ENCODE results near the gene FAM222B. TPM values are rescaled to one million over a fixed set of nuclear protein-coding genes. Genes with fewer than 3 reads are reported as not detected.

Gene FAM222B
- total and polyA plus RNA-seq, 9 of the 15 experiments (the other 6 are each of a cell fraction or from before 2014, with no cell fraction given), result 4.0 to 34.6 (median 7.5) TPM

GRCh38 chr17:28735242-28735722 lies 107.3 kb downstream of the FAM222B start:
- no peaks in the 10 kb centered on the region for H3K9me3 ChIP-seq (replicated peaks; ENCODE audit: control insufficient read depth, insufficient read depth, low read depth, low read length)
- DNase-seq (ENCODE audit: extremely low read depth in 1 of 4, low spot score in 3 of 4), result peak; percentile 85 to 95 (median 92)
- H2AFZ ChIP-seq (ENCODE audit: low read depth, low read length), result peak overlapping the region; percentile 80
- H3K9me1 ChIP-seq (ENCODE audit: control insufficient read depth, insufficient read depth, low read length), result no peaks in the 10 kb centered on the region
- H4K20me1 ChIP-seq (replicated peaks; ENCODE audit: control insufficient read depth, insufficient read depth, low read length), result no peaks in the 10 kb centered on the region
- no peak overlapping the region for H3K4me3 ChIP-seq
- no peaks in the 10 kb centered on the region for H3K27me3 ChIP-seq (ENCODE audit: control insufficient read depth in 2 of 2, insufficient read depth in 2 of 2, low read length in 2 of 2)
- ChIA-PET POLR2A (interaction anchor here (0.5 to 3.0 kb wide), 11 partner anchors 8 to 412 kb away, joined by 3 to 17 read pairs (median 6); partner anchors contain the start of genes RPL23A and TLCD1), CTCF (ENCODE audit: low intra/inter-chr PET ratio) (interaction anchor here (0.7 to 1.3 kb wide), 2 partner anchors 15 to 144 kb away, joined by 3 to 7 read pairs; no protein-coding TSS in a partner anchor)
- peak overlapping the region; percentile 62 for H3K4me2 ChIP-seq (ENCODE audit: insufficient read depth, low read length)
- peaks cover 9% of the 10 kb centered on the region; the same call in 2 of the 3 replicates for H3K36me3 ChIP-seq (ENCODE audit: control insufficient read depth, insufficient read depth, low read length)
- ATAC-seq, result peak; percentile 99
- H3K9ac ChIP-seq (ENCODE audit: insufficient read depth in 1 of 2, low read depth in 2 of 2, low read length in 2 of 2), result peak overlapping the region; percentile 47 to 78
- H3K79me2 ChIP-seq (ENCODE audit: control insufficient read depth, insufficient read depth, low read length), result no peaks in the 10 kb centered on the region
- peaks cover 29 to 53% of the 10 kb centered on the region in 2 experiments for H3K4me1 ChIP-seq (replicated peaks in 1 of 2; ENCODE audit: control insufficient read depth in 2 of 2, insufficient read depth in 2 of 2, low read length in 2 of 2)
- H3K27ac ChIP-seq (ENCODE audit: extremely low read depth, low read depth, low read length), result peak overlapping the region; percentile 64
- 1% methylated on average over 5 of the region's 5 CpGs for WGBS (ENCODE audit: insufficient coverage, low coverage, missing lambda C conversion rate)
- in situ Hi-C loops (cut with MboI) (no loop called here), intact Hi-C loops (cut with micrococcal nuclease) (no loop called here)
- peak; percentile 98 for FAIRE-seq
- BruUV-seq (replicated peaks), result no TSS peak
- peak; percentile 61; the same call in 1 of the 2 replicates for TF ChIP-seq ZNF583 (CRISPR knock-in tag; IDR thresholded peaks at IDR 0.05)
- 0 out of 2 replicates have a peak, but pooled peaks have one; percentile 67 for TF ChIP-seq CBX5 (IDR thresholded peaks at IDR 0.05; ENCODE audit: borderline replicate concordance, low read depth)
- no peak for TF ChIP-seq MBD1 (CRISPR knock-in tag; IDR thresholded peaks at IDR 0.05)
- no peak for TF ChIP-seq ZNF699 (CRISPR knock-in tag; IDR thresholded peaks at IDR 0.05; ENCODE audit: insufficient replicate concordance)
- TF ChIP-seq ZFX (CRISPR knock-in tag; IDR thresholded peaks at IDR 0.05), result peak; percentile 42; the same call in 1 of the 2 replicates
- peak; percentile 81 for TF ChIP-seq NEUROD1 (IDR thresholded peaks at IDR 0.05; ENCODE audit: borderline replicate concordance, low read depth, low read length, partially characterized antibody)
- no peak for TF ChIP-seq CREBBP (IDR thresholded peaks at IDR 0.05; ENCODE audit: low read depth, low read length)
- TF ChIP-seq GTF2A2 (tag; IDR thresholded peaks at IDR 0.05), result no peak
- TF ChIP-seq, protein P1, sequence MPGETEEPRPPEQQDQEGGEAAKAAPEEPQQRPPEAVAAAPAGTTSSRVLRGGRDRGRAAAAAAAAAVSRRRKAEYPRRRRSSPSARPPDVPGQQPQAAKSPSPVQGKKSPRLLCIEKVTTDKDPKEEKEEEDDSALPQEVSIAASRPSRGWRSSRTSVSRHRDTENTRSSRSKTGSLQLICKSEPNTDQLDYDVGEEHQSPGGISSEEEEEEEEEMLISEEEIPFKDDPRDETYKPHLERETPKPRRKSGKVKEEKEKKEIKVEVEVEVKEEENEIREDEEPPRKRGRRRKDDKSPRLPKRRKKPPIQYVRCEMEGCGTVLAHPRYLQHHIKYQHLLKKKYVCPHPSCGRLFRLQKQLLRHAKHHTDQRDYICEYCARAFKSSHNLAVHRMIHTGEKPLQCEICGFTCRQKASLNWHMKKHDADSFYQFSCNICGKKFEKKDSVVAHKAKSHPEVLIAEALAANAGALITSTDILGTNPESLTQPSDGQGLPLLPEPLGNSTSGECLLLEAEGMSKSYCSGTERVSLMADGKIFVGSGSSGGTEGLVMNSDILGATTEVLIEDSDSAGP (CRISPR knock-in tag; IDR thresholded peaks at IDR 0.05), result no peak
- no peak for TF ChIP-seq TEAD2 (tag; IDR thresholded peaks at IDR 0.05)
- no peak for TF ChIP-seq RBM15 (IDR thresholded peaks at IDR 0.05; ENCODE audit: insufficient read depth, low read length)
- peak; percentile 58 for TF ChIP-seq SOX6 (IDR thresholded peaks at IDR 0.05)
- TF ChIP-seq EHMT2 (IDR thresholded peaks at IDR 0.05), result no peak
- no peak for TF ChIP-seq SETDB1 (IDR thresholded peaks at IDR 0.05; ENCODE audit: low read length)
- TF ChIP-seq GMEB1 (CRISPR knock-in tag; IDR thresholded peaks at IDR 0.05), result 0 out of 2 replicates have a peak, but pooled peaks have one; percentile 21
- peak; percentile 55 for TF ChIP-seq FOS (IDR thresholded peaks at IDR 0.05; ENCODE audit: extremely low read depth, insufficient read length)
- TF ChIP-seq BDP1 (IDR thresholded peaks at IDR 0.05; ENCODE audit: insufficient read depth, insufficient read length), result no peak
- no peak for TF ChIP-seq HNRNPL (IDR thresholded peaks at IDR 0.05; ENCODE audit: low read depth, low read length)
- TF ChIP-seq NFIX (CRISPR knock-in tag; IDR thresholded peaks at IDR 0.05; ENCODE audit: low read depth), result no peak

Data from K562 (cell line).